ENCODE measurements around the gene CALHM6. TPM values are rescaled to one million over a fixed set of nuclear protein-coding genes. Genes with fewer than 3 reads are reported as not detected.

The CALHM6 gene
- total and polyA plus RNA-seq, 2 of the 8 experiments (the other 6 are each of a cell fraction or from before 2014, with no cell fraction given), result 0.93 to 1.8 TPM

DNA sequence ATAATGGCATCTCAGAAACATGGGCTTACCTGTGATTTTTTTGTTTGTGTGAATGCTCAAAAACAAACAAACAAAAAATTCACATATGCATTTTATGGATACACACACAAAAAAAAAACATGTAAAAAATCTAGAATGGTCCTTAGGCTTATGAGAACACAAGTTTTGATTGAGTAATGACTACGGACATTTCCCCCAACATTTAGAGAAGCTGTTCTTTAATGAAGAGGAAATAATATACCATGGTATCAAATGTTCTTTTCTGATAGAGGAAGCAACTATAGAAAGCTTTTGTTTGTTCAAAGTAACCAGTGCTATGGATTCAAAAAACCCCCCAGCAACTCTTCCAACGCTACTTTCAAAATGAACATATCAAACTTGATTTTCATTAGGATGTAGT lies 8.6 kb upstream of the CALHM6 start (continued):
- TF ChIP-seq, protein P1, sequence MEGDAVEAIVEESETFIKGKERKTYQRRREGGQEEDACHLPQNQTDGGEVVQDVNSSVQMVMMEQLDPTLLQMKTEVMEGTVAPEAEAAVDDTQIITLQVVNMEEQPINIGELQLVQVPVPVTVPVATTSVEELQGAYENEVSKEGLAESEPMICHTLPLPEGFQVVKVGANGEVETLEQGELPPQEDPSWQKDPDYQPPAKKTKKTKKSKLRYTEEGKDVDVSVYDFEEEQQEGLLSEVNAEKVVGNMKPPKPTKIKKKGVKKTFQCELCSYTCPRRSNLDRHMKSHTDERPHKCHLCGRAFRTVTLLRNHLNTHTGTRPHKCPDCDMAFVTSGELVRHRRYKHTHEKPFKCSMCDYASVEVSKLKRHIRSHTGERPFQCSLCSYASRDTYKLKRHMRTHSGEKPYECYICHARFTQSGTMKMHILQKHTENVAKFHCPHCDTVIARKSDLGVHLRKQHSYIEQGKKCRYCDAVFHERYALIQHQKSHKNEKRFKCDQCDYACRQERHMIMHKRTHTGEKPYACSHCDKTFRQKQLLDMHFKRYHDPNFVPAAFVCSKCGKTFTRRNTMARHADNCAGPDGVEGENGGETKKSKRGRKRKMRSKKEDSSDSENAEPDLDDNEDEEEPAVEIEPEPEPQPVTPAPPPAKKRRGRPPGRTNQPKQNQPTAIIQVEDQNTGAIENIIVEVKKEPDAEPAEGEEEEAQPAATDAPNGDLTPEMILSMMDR (IDR thresholded peaks at IDR 0.05; ENCODE audit: control extremely low read depth in 1 of 3, insufficient read depth in 1 of 3, low read depth in 1 of 3, low read length in 3 of 3), result no peak
- TF ChIP-seq RNF2 (IDR thresholded peaks at IDR 0.05; ENCODE audit: borderline replicate concordance, low read depth, low read length, missing control alignments, poor library complexity, severe bottlenecking) (no peak), RFX5 (IDR thresholded peaks at IDR 0.05; ENCODE audit: borderline replicate concordance, low read depth, low read length) (no peak)

Measured in H1 (cell line).